ENCODE measurements around the gene IL11RA. TPM values are rescaled to one million over a fixed set of nuclear protein-coding genes. Genes with fewer than 3 reads are reported as not detected.

The IL11RA gene
- total and polyA plus RNA-seq, 2 of the 8 experiments (the other 6 are each of a cell fraction or from before 2014, with no cell fraction given) = 5.5 to 9.1 TPM

- DNase-seq (ENCODE audit: low read depth in 1 of 2, low spot score in 2 of 2) = no peak
- Histone ChIP-seq H2AFZ (ENCODE audit: low read length) (no peak overlapping the region), H3K27ac (ENCODE audit: low read depth, low read length) (no peak overlapping the region)
- TF ChIP-seq TCF12 (IDR thresholded peaks at IDR 0.05; ENCODE audit: low read depth, low read length) (no peak), GTF2F1 (IDR thresholded peaks at IDR 0.05; ENCODE audit: borderline replicate concordance, low read depth, low read length) (no peak), KDM1A (IDR thresholded peaks at IDR 0.05; ENCODE audit: borderline replicate concordance, low read length) (no peak), CREB1 (IDR thresholded peaks at IDR 0.05) (no peak), CBX5 (IDR thresholded peaks at IDR 0.05; ENCODE audit: low read depth, low read length) (no peak), USF2 (IDR thresholded peaks at IDR 0.05; ENCODE audit: low read length) (no peak), ATF3 (IDR thresholded peaks at IDR 0.05; ENCODE audit: insufficient read depth, low read depth, low read length) (no peak)
Observed at GRCh38 chr9:34647651-34648050, 4.3 kb upstream of the IL11RA start.

More at GRCh38 chr9:34647651-34648050, 4.3 kb upstream of the IL11RA start:
- FAIRE-seq = no peak
- Histone ChIP-seq H3K23ac (ENCODE audit: insufficient read length) (no peak overlapping the region), H3K4me2 (ENCODE audit: insufficient read depth in 1 of 2, low read depth in 2 of 2, low read length in 2 of 2) (peak overlapping the region; percentile 89 to 97), H3K9ac (replicated peaks in 1 of 4; ENCODE audit: extremely low read depth in 1 of 4, low read depth in 3 of 4, low read length in 3 of 4) (peak overlapping the region in 3 of 4 experiments; percentile 6 to 62 (median 58); a peak in 1 of 7 replicates), H3K56ac (replicated peaks; ENCODE audit: insufficient read length, low read depth, low read length) (no peak overlapping the region), H2BK15ac (ENCODE audit: low read length) (no peak overlapping the region), H3K9me3 (ENCODE audit: insufficient read depth in 2 of 2, low read depth in 1 of 2, low read length in 1 of 2) (no peaks in the 10 kb centered on the region), H2BK120ac (replicated peaks; ENCODE audit: low read depth, low read length) (no peak overlapping the region), H4K20me1 (replicated peaks in 1 of 2; ENCODE audit: control insufficient read depth in 1 of 2, insufficient read depth in 2 of 2, low read length in 2 of 2) (peaks cover 2 to 12% of the 10 kb centered on the region in 2 experiments), H3K23me2 (ENCODE audit: low read depth, low read length) (peaks cover 14% of the 10 kb centered on the region), H2AK5ac (ENCODE audit: low read depth, low read length) (no peak overlapping the region), H2BK20ac (ENCODE audit: low read length) (no peak overlapping the region), H4K8ac (ENCODE audit: extremely low read depth, insufficient read depth, low read length) (no peak overlapping the region), H3K79me2 (ENCODE audit: control insufficient read depth in 1 of 2, insufficient read depth in 2 of 2, low read length in 2 of 2) (peaks cover 0 to 12% of the 10 kb centered on the region in 2 experiments; a peak in 1 of 4 replicates), H3K36me3 (ENCODE audit: control insufficient read depth in 2 of 4, insufficient read depth in 4 of 4, low read length in 3 of 4) (peaks cover 3 to 23% (median 8%) of the 10 kb centered on the region in 4 experiments; a peak in 7 of 8 replicates), H3K4me1 (replicated peaks in 1 of 4; ENCODE audit: control insufficient read depth in 3 of 4, insufficient read depth in 4 of 4, low read length in 3 of 4) (peaks cover 3 to 28% (median 11%) of the 10 kb centered on the region in 4 experiments), H2BK5ac (ENCODE audit: low read depth, low read length) (no peak overlapping the region), H3K18ac (ENCODE audit: extremely low read depth, low read length) (no peak overlapping the region), H3K4me3 (ENCODE audit: extremely low read depth in 1 of 4, insufficient read depth in 2 of 4, low read depth in 3 of 4, low read length in 4 of 4) (peak overlapping the region; percentile 69 to 92 (median 80)), H3K27me3 (replicated peaks in 1 of 4; ENCODE audit: control insufficient read depth in 3 of 4, extremely low read depth in 1 of 4, insufficient read depth in 3 of 4, low read length in 3 of 4) (no peaks in the 10 kb centered on the region; a peak in 1 of 7 replicates), H4K91ac (replicated peaks; ENCODE audit: insufficient read length, low read length) (no peak overlapping the region), H4K5ac (ENCODE audit: insufficient read length, low read depth, low read length) (no peak overlapping the region), H3K14ac (ENCODE audit: insufficient read length) (no peak overlapping the region), H3K79me1 (ENCODE audit: low read depth, low read length) (peaks cover 6% of the 10 kb centered on the region; the same call in 1 of the 2 replicates), H2BK12ac (ENCODE audit: low read depth, low read length) (no peak overlapping the region), H3K4ac (replicated peaks; ENCODE audit: insufficient read length, low read depth, low read length) (no peak overlapping the region)
- ChIA-PET CTCF (ENCODE audit: partially characterized antibody) (interaction anchor here (1.5 to 17.4 kb wide), 6 partner anchors 10 to 55 kb away, joined by 4 to 277 read pairs (median 6); partner anchors contain the start of genes CCL27, IL11RA and SIGMAR1), POLR2A (ENCODE audit: partially characterized antibody) (interaction anchor here (1.1 to 12.8 kb wide), 4 partner anchors 9 to 432 kb away, joined by 3 to 127 read pairs (median 52); partner anchors contain the start of genes ARID3C, CCL27, FANCG and SIGMAR1)
- WGBS, 2 experiments (ENCODE audit: extremely low coverage in 1 of 2, insufficient coverage in 1 of 2, insufficient read length in 1 of 2, insufficient replicate concordance in 2 of 2, low coverage in 1 of 2, low lambda C conversion rate in 2 of 2, missing lambda C conversion rate in 1 of 2) = 83% methylated on average over 10 of the region's 10 CpGs; no CpG with 5 or more reads in 1 of the 2 experiments

All from H1 (cell line).